HEK293 (cell line): ENCODE data around the gene ZFP36L1.

Experiments
- CTCF ChIP-seq: fragments of 450-650 bp; formaldehyde crosslinking; IDR thresholded peaks from 2 replicates; pipeline ENCODE4 v1.5.1; 2016; ENCODE audit warnings: missing biosample characterization, missing genetic modification characterization
- REST ChIP-seq: fragments of 450-650 bp; formaldehyde crosslinking; IDR thresholded peaks from 2 replicates; pipeline ENCODE4 v1.5.1; 2016; ENCODE audit warnings: missing biosample characterization, missing genetic modification characterization
- SALL2 ChIP-seq: fragments of 450-650 bp; formaldehyde crosslinking; IDR thresholded peaks from 2 replicates; pipeline ENCODE4 v1.5.0; 2017; ENCODE audit warnings: missing biosample characterization, mild to moderate bottlenecking, missing genetic modification characterization, borderline replicate concordance
- ZNF121 ChIP-seq: fragments of 450-650 bp; formaldehyde crosslinking; IDR thresholded peaks from 2 replicates; pipeline ENCODE4 v1.5.1; 2016; ENCODE audit warnings: missing biosample characterization, missing genetic modification characterization
- ZNF274 ChIP-seq, 2 experiments: fragments of 200-500 bp in 1 of 2; fragments of 450-650 bp in 1 of 2; sonication (Bioruptor generic) in 1 of 2; formaldehyde crosslinking in 1 of 2; IDR thresholded peaks; 2 replicates each; pipeline versions ENCODE4 v1.5.1 to v1.6.1; 2014 to 2016; ENCODE audit warnings: borderline replicate concordance in 1 of 2, inconsistent platforms in 1 of 2, low read length in 1 of 2, missing biosample characterization in 1 of 2, missing genetic modification characterization in 1 of 2
- ZNF561 ChIP-seq: fragments of 450-650 bp; IDR thresholded peaks from 2 replicates; pipeline ENCODE4 v1.5.1; 2018; ENCODE audit warnings: missing biosample characterization, missing genetic modification characterization, borderline replicate concordance
- ZSCAN23 ChIP-seq: fragments of 450-650 bp; formaldehyde crosslinking; IDR thresholded peaks from 2 replicates; pipeline ENCODE4 v1.5.1; 2016; ENCODE audit warnings: missing biosample characterization, missing genetic modification characterization
- TF ChIP-seq, protein P1 (sequence below): fragments of 450-650 bp; formaldehyde crosslinking; conservative IDR thresholded peaks from 2 replicates; pipeline ENCODE4 v1.5.1; 2016; ENCODE audit warnings: low read depth, missing biosample characterization, missing genetic modification characterization
- TF ChIP-seq, protein P2 (sequence below): fragments of 450-650 bp; formaldehyde crosslinking; IDR thresholded peaks from 2 replicates; pipeline ENCODE4 v1.5.1; 2016; ENCODE audit warnings: missing biosample characterization, missing genetic modification characterization
- TF ChIP-seq, protein P3 (sequence below): sonication (generic); formaldehyde crosslinking; IDR thresholded peaks from 2 replicates; pipeline ENCODE4 v1.8.1; 2022; ENCODE audit warnings: mild to moderate bottlenecking, moderate library complexity, missing genetic modification reagents

- TF ChIP-seq CTCF (tag by site-specific recombination) = no peak
- TF ChIP-seq, protein P1, sequence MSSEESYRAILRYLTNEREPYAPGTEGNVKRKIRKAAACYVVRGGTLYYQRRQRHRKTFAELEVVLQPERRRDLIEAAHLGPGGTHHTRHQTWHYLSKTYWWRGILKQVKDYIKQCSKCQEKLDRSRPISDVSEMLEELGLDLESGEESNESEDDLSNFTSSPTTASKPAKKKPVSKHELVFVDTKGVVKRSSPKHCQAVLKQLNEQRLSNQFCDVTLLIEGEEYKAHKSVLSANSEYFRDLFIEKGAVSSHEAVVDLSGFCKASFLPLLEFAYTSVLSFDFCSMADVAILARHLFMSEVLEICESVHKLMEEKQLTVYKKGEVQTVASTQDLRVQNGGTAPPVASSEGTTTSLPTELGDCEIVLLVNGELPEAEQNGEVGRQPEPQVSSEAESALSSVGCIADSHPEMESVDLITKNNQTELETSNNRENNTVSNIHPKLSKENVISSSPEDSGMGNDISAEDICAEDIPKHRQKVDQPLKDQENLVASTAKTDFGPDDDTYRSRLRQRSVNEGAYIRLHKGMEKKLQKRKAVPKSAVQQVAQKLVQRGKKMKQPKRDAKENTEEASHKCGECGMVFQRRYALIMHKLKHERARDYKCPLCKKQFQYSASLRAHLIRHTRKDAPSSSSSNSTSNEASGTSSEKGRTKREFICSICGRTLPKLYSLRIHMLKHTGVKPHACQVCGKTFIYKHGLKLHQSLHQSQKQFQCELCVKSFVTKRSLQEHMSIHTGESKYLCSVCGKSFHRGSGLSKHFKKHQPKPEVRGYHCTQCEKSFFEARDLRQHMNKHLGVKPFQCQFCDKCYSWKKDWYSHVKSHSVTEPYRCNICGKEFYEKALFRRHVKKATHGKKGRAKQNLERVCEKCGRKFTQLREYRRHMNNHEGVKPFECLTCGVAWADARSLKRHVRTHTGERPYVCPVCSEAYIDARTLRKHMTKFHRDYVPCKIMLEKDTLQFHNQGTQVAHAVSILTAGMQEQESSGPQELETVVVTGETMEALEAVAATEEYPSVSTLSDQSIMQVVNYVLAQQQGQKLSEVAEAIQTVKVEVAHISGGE = no peak
- TF ChIP-seq ZNF121 (tag by site-specific recombination) = no peak
- no peak for TF ChIP-seq ZSCAN23 (tag by site-specific recombination)
- TF ChIP-seq ZNF561 = no peak
- TF ChIP-seq, protein P2, sequence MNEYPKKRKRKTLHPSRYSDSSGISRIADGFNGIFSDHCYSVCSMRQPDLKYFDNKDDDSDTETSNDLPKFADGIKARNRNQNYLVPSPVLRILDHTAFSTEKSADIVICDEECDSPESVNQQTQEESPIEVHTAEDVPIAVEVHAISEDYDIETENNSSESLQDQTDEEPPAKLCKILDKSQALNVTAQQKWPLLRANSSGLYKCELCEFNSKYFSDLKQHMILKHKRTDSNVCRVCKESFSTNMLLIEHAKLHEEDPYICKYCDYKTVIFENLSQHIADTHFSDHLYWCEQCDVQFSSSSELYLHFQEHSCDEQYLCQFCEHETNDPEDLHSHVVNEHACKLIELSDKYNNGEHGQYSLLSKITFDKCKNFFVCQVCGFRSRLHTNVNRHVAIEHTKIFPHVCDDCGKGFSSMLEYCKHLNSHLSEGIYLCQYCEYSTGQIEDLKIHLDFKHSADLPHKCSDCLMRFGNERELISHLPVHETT = no peak
- TF ChIP-seq, protein P3, sequence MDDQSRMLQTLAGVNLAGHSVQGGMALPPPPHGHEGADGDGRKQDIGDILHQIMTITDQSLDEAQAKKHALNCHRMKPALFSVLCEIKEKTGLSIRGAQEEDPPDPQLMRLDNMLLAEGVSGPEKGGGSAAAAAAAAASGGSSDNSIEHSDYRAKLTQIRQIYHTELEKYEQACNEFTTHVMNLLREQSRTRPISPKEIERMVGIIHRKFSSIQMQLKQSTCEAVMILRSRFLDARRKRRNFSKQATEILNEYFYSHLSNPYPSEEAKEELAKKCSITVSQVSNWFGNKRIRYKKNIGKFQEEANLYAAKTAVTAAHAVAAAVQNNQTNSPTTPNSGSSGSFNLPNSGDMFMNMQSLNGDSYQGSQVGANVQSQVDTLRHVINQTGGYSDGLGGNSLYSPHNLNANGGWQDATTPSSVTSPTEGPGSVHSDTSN (CRISPR knock-in tag) = no peak
- no peak for TF ChIP-seq SALL2 (tag by site-specific recombination)
- TF ChIP-seq REST (tag by site-specific recombination) = no peak
- TF ChIP-seq ZNF274 (IDR thresholded peaks at IDR 0.05; ENCODE audit: low read length) = no peak
- TF ChIP-seq ZNF274 (tag by site-specific recombination; IDR thresholded peaks at IDR 0.05; ENCODE audit: borderline replicate concordance) = no peak
Observed at GRCh38 chr14:68759937-68760336, 32.9 kb downstream of the ZFP36L1 start.
